B cell (primary cell): ENCODE data around the gene SPINK1.
"Not testable (repeated sequence)": the region's sequence is repeated elsewhere in the genome, so short reads cannot be mapped to it uniquely, and the experiment has no call there.

Experiments
- EZH2 ChIP-seq: IDR thresholded peaks from 2 replicates; pipeline ENCODE4 v1.6.1; 2012; ENCODE audit warnings: borderline replicate concordance, low read depth, mild to moderate bottlenecking, moderate library complexity, low read length; ENCODE audit not compliant: insufficient read depth, poor library complexity, severe bottlenecking
- TF ChIP-seq, protein P1 (sequence below): fragments of 200-600 bp; IDR thresholded peaks from one replicate; pipeline ENCODE4 v1.8.0; 2022; ENCODE audit warnings: antibody characterized with exemption, mild to moderate bottlenecking

DNA sequence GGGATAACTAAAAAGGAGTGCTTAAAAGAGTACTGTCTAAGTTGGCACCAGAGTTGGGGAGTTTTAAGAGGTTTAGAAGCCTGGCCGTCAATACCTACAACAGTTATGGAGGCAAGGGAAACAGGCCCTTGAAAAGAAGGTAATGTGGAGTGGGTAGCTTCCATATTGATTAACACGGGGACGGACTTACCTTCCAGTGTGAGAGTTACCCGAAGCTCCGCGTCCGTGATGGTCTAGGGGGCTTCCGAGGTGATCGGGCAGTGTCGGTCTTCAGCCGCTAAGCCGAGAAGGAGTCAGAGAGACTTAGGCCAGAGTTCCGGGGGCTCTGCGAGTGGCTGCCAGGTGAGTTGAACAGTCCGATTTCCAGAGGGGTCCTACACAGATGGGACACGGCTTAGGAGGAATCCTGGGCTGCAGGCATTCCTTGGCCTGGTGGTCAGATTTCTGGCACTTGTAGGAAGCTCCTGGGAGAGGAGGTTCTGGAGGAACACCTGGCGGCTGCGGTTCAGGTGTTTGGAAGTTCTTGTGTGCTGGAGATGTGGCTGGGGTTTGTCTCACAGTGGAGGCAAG, 40.6 kb upstream of the SPINK1 start:
- TF ChIP-seq, protein P1, sequence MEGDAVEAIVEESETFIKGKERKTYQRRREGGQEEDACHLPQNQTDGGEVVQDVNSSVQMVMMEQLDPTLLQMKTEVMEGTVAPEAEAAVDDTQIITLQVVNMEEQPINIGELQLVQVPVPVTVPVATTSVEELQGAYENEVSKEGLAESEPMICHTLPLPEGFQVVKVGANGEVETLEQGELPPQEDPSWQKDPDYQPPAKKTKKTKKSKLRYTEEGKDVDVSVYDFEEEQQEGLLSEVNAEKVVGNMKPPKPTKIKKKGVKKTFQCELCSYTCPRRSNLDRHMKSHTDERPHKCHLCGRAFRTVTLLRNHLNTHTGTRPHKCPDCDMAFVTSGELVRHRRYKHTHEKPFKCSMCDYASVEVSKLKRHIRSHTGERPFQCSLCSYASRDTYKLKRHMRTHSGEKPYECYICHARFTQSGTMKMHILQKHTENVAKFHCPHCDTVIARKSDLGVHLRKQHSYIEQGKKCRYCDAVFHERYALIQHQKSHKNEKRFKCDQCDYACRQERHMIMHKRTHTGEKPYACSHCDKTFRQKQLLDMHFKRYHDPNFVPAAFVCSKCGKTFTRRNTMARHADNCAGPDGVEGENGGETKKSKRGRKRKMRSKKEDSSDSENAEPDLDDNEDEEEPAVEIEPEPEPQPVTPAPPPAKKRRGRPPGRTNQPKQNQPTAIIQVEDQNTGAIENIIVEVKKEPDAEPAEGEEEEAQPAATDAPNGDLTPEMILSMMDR, result not testable (repeated sequence)
- TF ChIP-seq EZH2, result not testable (repeated sequence)
